COLO668 (cell line): ENCODE data around the gene CLSTN3.
"Not testable (repeated sequence)": the region's sequence is repeated elsewhere in the genome, so short reads cannot be mapped to it uniquely, and the experiment has no call there.

ENCODE experiments used
- DNase-seq: peaks from one replicate; lab custom pipeline; 2025; ENCODE audit not compliant: unreplicated experiment; lab: John Stamatoyannopoulos, UW

CLSTN3 gene

DNA sequence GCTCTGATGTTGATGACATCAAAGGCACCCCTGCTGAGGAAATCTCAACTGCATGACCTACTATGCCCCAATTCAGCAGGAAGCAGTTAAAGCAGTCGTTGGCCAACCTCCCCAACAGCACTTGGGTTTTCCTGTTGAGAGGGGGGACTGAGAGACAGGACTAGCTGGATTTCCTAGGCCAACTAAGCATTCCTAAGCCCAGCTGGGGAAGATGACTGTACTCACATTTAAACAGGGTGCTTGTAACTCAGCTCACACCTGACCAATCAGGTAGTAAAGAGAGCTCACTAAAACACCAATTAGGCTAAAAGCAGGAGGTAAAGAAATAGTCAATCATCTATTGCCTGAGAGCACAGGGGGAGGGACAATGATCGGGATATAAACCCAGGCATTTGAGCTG, 55.9 kb downstream of the CLSTN3 start:
- not testable (repeated sequence) for DNase-seq

DNA sequence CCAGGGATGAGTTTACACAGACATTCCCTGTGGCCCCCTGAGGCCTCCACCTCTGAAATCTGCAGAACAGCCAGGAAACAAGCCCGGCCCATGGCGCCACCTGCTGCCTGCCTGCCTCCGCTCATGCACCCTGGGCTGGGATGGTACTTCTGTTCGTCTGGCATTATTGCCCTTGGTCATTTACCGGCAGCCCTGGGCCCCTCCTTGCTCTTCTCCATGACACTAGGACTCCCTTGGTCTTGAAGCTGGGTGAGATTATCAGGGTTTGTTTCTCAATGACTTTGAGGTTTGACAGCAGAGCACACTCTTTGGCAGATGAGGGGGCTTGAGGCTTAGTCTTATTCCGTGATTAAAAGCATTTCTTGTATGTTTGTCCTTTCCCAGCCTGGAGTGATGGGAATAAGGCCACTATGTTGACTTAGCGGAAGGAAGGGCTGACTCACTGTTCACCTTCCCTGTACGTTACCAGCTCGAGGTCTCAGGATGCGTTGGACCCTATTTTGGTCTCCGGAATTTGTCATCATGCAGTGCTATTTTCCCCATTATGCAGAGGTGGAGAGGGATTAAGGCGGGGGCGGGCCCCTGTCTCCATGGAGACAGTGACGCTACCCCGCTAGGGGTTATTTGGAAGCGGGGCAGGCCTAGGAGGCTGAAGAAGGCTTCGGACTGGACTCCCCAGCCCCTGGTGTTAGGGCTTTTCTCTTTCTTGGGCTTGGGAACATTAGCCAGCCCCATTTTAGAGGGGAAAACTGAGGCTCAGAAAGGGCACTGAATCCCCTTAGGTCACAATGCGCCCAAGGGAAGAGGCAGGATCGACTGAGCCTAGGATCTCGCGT, 58.6 kb downstream of the CLSTN3 start:
- peak; percentile 53 for DNase-seq

DNA sequence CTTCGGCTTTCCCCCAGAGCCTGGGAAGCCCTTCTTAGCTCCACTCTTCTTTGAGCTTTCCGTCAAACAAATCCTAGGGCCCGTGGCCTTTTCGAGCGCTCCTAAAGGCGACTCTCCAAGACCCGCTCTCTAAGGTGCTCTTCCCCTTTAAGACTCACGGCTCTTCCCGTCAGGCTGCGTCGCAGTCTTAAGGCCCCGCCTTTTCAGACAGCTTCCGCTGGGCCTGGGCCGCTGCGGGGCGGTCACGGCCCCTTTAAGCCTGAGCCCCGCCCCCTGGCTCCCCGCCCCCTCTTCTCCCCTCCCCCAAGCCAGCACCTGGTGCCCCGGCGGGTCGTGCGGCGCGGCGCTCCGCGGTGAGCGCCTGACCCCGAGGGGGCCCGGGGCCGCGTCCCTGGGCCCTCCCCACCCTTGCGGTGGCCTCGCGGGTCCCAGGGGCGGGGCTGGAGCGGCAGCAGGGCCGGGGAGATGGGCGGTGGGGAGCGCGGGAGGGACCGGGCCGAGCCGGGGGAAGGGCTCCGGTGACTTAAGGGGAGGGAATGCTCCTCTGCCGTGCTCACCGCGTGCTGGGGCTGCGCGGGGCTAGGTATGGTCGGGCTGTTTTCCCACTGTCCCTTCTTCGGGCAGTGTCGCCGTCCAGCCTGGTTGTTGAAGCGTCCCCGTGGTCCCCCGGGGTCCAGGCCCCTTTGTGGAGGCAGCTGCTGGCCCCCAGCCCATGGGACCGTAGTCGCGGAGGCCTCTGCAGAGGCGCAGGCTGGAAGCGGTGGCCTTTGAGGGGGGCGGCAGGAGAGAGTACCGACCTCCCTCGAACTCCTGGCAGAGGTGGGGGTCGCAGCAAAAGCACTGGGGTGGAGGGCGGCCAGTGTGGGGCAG, 59.5 kb downstream of the CLSTN3 start, which contains the start of gene PEX5:
PEX5 (plus strand) TSS at position 289 of the 870 bp plus-strand sequence. CDS start 692 bp downstream, outside the sequence.
- peak; percentile 86 for DNase-seq

DNA sequence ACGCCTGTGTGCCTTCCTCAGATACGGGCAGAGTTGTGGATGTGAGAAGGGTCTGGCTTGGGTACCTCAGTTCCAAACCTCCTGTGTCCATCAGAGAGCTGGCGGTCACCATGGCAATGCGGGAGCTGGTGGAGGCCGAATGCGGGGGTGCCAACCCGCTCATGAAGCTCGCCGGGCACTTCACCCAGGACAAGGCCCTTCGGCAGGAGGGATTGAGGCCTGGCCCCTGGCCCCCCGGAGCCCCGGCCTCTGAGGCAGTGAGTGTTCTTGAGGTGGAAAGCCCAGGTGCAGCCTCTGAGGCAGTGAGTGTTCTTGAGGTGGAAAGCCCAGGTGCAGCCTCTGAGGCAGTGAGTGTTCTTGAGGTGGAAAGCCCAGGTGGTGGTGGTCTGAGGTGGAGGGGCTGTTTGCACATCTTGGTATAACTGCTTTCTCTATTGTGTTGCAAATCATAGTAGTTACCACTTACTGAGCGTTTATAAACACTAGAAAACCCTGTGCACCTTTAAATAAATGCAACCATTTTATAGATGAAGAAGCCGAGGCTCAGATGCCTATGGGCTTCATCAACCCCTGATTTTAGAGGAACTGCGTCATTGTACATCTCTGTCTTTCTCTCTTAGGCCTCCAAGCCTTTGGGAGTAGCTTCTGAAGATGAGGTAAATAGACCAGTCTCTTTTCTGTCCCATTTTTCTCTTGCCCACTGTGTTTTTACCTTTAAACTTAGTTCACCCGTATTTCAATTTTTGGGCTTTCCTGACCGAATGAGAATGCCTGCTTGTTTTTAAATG, 60.3 kb downstream of the CLSTN3 start:
- DNase-seq = peak; percentile 21

DNA sequence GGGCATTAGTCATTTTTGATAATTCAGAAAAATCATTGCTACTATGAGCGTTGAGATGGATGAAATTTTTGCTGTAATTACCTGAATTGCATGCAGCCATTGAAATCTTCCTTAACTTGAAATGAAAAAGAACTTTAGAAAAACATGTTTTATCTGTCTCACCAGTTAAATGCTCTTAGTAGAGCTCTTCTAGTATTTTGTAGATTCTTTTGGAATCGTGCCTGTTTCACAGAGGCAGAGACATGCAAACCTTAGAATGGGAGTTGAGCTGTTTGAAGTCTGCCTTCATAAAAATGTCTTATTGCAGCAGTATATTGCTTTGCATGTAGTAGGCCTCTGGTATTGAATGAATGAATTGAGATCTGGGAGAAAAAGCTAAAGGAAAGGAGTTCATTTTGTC, 63.5 kb downstream of the CLSTN3 start:
- DNase-seq = no peak

DNA sequence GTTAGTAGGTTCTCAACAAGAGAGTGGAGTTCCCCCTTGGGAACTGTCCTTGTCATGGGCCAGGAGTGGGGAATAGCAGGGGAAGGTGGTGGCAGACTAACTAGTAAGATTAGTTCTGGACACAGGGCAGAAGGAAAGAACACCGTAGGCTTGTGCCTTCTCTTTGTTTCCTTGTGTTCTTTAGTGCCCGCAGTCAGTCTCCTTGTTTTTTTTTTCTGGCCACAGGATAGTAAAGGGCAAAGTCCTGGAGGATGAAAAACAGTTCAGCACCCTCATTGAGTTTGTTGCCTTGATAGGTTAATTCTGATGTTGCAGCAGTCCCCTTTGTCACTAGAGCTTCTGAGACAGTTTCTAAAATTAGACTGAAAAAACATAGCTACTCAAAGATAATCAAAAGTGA, 67.7 kb downstream of the CLSTN3 start:
- no peak for DNase-seq

DNA sequence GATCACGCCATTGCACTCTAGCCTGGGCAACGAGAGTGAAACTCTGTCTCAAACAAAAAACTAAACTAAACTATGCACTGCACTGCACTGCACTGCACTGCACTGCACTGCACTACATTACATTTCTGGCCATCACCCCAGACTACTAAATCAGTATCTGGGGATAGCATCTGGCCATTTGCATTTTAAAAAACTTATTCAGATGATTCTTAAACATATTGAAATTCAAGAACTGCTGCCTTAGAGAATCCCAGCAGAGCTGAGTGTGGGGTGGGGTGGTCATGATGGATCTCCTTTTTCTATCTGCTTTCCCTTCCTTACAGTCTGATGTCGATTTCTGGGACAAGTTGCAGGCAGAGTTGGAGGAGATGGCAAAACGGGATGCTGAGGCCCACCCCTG, 72.9 kb downstream of the CLSTN3 start:
- no peak for DNase-seq

DNA sequence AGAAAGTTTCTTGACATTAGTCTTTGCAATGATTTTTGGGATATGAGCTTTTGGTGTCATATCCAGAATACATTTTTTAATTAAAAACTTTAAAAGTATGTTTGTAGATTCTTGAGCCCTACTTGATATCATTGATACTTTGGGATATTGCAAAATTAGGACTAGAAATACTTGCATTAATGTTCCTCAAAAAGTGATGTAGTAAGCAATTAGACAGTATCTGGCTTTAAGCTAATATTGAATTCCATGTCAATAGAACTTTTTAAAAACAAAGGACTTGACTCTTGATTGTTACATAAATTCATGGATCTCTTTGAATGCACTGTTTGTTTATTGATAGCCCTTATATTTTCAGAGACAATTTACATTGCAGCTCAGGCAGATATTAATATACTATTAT, 74.9 kb downstream of the CLSTN3 start:
- no peak for DNase-seq

DNA sequence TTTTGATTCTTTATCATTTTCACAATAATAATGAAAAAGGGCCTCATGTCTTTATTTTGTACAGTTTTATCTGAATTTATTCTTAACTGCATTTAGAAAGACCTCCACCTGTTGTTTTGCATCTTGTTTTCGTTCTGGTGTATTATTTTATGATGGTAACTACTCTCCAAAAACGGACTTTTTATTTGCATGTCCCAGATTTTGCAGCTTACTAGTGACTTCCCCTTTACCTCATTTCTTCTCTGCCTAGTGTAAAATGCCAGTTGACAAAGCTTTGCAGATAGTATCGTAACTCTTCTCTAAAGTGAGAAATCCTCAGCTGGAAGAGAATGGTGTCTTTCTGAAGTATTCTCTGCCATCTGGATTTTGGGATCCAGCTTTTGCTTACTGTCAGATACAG, 76.5 kb downstream of the CLSTN3 start:
- no peak for DNase-seq

DNA sequence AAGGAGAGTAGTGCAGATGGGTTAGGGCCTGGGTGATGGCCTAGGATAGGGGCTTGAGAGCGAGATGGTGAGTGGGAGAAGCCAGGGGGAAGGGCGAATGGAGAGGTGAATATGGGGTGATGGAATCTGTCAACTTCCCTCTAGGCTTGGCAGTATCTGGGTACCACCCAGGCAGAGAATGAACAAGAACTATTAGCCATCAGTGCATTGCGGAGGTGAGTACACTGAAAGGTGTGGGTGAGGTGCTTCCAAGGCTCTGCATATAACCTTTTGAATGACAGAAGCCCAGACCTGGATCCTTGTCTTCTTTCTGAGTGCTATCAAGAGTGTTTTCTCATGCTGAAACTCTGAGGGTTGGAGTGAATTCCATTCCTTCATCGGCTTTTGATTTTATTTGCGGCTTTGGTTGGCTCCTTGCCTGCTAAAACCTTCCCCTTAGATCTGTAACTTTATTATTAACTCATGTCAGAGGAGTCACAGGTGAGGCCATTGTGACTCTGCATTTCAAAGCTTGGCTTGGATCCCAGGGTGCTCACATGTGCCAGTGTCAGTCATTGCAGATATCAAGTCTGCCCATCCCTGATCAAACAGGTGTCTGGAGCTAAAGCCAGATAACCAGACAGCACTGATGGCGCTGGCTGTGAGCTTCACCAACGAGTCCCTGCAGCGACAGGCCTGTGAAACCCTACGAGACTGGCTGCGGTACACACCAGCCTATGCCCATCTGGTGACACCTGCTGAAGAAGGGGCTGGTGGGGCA, 77.9 kb downstream of the CLSTN3 start:
- DNase-seq = no peak
